ENCODE measurements around the gene EIF3M. TPM values are rescaled to one million over a fixed set of nuclear protein-coding genes. Genes with fewer than 3 reads are reported as not detected.

EIF3M gene
- total RNA-seq, 1 experiment from 2014 or later, result 372 TPM

DNA sequence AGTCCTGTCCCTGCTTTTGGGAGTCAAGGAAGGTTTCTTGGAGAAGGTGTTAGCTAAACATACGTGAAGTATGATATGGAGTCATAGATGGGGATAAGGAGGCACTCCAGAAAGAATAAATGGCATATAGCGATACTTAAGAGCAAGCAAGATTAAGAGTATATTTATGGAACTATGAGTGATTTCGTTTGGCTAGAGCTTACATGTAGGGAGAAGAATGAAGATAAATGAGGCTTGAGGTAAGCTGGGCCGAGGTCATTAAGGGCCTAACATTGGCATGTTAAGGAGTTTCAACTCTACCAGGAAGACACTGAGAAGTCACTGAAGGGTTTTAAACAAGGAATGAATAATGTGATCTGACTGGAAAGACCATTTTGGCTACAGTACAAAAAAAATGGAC is 33.3 kb downstream of the EIF3M start:
- BruUV-seq (replicated peaks), result no TSS peak
- H3K36me3 Mint-ChIP-seq (ENCODE audit: insufficient read depth, unreplicated experiment), result no peaks in the 10 kb centered on the region

GRCh38 chr11:32630844-32631243 is 47.2 kb downstream of the EIF3M start:
- H3K27me3 Mint-ChIP-seq (ENCODE audit: insufficient read depth, unreplicated experiment), result peaks cover 3% of the 10 kb centered on the region
- H3K4me3 Mint-ChIP-seq (ENCODE audit: unreplicated experiment), result no peak overlapping the region
- no peaks in the 10 kb centered on the region for H3K27me3 ChIP-seq (replicated peaks; ENCODE audit: control insufficient read depth, insufficient read depth, low read length)
- H3K4me1 ChIP-seq, result no peaks in the 10 kb centered on the region
- peaks cover 8% of the 10 kb centered on the region; the same call in 1 of the 2 replicates for H3K9me3 ChIP-seq
- no peak overlapping the region for H3K27ac Mint-ChIP-seq (ENCODE audit: unreplicated experiment)
- no peaks in the 10 kb centered on the region for H3K4me1 Mint-ChIP-seq (ENCODE audit: low read depth, unreplicated experiment)
- no TSS peak for BruUV-seq (replicated peaks)
- ChIA-PET CTCF (no interaction called here), POLR2A (no interaction called here)
- TF ChIP-seq, protein P1, sequence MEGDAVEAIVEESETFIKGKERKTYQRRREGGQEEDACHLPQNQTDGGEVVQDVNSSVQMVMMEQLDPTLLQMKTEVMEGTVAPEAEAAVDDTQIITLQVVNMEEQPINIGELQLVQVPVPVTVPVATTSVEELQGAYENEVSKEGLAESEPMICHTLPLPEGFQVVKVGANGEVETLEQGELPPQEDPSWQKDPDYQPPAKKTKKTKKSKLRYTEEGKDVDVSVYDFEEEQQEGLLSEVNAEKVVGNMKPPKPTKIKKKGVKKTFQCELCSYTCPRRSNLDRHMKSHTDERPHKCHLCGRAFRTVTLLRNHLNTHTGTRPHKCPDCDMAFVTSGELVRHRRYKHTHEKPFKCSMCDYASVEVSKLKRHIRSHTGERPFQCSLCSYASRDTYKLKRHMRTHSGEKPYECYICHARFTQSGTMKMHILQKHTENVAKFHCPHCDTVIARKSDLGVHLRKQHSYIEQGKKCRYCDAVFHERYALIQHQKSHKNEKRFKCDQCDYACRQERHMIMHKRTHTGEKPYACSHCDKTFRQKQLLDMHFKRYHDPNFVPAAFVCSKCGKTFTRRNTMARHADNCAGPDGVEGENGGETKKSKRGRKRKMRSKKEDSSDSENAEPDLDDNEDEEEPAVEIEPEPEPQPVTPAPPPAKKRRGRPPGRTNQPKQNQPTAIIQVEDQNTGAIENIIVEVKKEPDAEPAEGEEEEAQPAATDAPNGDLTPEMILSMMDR (IDR thresholded peaks at IDR 0.05; ENCODE audit: insufficient read depth in 1 of 2, low read depth in 1 of 2, low read length in 1 of 2, severe bottlenecking in 1 of 2, unreplicated experiment in 1 of 2), result no peak
- no peak for DNase-seq
- H3K4me3 ChIP-seq (ENCODE audit: low read depth, low read length), result no peak overlapping the region
- no peaks in the 10 kb centered on the region for H3K36me3 ChIP-seq (ENCODE audit: control insufficient read depth, insufficient read depth, low read length)
- H3K36me3 Mint-ChIP-seq (ENCODE audit: insufficient read depth, unreplicated experiment), result no peaks in the 10 kb centered on the region
- H3K9me3 Mint-ChIP-seq (ENCODE audit: unreplicated experiment), result no peaks in the 10 kb centered on the region
- intact Hi-C loops (cut with micrococcal nuclease; ENCODE audit: unreplicated experiment), result no loop called here

More for the DNA sequence above, 33.3 kb downstream of the EIF3M start:
- H3K9me3 ChIP-seq, result peaks cover 3% of the 10 kb centered on the region; the same call in 1 of the 2 replicates
- Mint-ChIP-seq H3K27me3 (ENCODE audit: insufficient read depth, unreplicated experiment) (no peaks in the 10 kb centered on the region), H3K27ac (ENCODE audit: unreplicated experiment) (no peak overlapping the region), H3K4me1 (ENCODE audit: low read depth, unreplicated experiment) (peaks cover 14% of the 10 kb centered on the region), H3K9me3 (ENCODE audit: unreplicated experiment) (no peaks in the 10 kb centered on the region), H3K4me3 (ENCODE audit: unreplicated experiment) (no peak overlapping the region)
- intact Hi-C loops (cut with micrococcal nuclease; ENCODE audit: unreplicated experiment), result loop anchor here (10.0 kb wide), 1 partner anchor 178 kb away; the partner anchor contains the start of gene CCDC73
- H3K4me3 ChIP-seq (ENCODE audit: low read depth, low read length), result no peak overlapping the region
- TF ChIP-seq, protein P1 (IDR thresholded peaks at IDR 0.05; ENCODE audit: insufficient read depth in 1 of 2, low read depth in 1 of 2, low read length in 1 of 2, severe bottlenecking in 1 of 2, unreplicated experiment in 1 of 2), result no peak
- no peaks in the 10 kb centered on the region for H3K36me3 ChIP-seq (ENCODE audit: control insufficient read depth, insufficient read depth, low read length)
- CTCF ChIA-PET, result no interaction called here
- no peaks in the 10 kb centered on the region for H3K27me3 ChIP-seq (replicated peaks; ENCODE audit: control insufficient read depth, insufficient read depth, low read length)
- DNase-seq, result no peak
- H3K4me1 ChIP-seq, result peaks cover 8% of the 10 kb centered on the region; the same call in 1 of the 2 replicates
- POLR2A ChIA-PET, result no interaction called here

GRCh38 chr11:32635819-32636218 is 52.2 kb downstream of the EIF3M start:
- Histone ChIP-seq H3K36me3 (ENCODE audit: control insufficient read depth, insufficient read depth, low read length) (no peaks in the 10 kb centered on the region), H3K27me3 (replicated peaks; ENCODE audit: control insufficient read depth, insufficient read depth, low read length) (no peaks in the 10 kb centered on the region), H3K4me1 (no peaks in the 10 kb centered on the region), H3K4me3 (ENCODE audit: low read depth, low read length) (no peak overlapping the region), H3K9me3 (peaks cover 9% of the 10 kb centered on the region; the same call in 1 of the 2 replicates)
- ChIA-PET POLR2A (no interaction called here), CTCF (no interaction called here)
- intact Hi-C loops (cut with micrococcal nuclease; ENCODE audit: unreplicated experiment), result no loop called here
- DNase-seq, result no peak
- BruUV-seq (replicated peaks), result no TSS peak
- Mint-ChIP-seq H3K4me3 (ENCODE audit: unreplicated experiment) (no peak overlapping the region), H3K27me3 (ENCODE audit: insufficient read depth, unreplicated experiment) (no peaks in the 10 kb centered on the region), H3K9me3 (ENCODE audit: unreplicated experiment) (no peaks in the 10 kb centered on the region), H3K36me3 (ENCODE audit: insufficient read depth, unreplicated experiment) (no peaks in the 10 kb centered on the region), H3K27ac (ENCODE audit: unreplicated experiment) (no peak overlapping the region), H3K4me1 (ENCODE audit: low read depth, unreplicated experiment) (no peaks in the 10 kb centered on the region)
- TF ChIP-seq, protein P1 (IDR thresholded peaks at IDR 0.05; ENCODE audit: insufficient read depth in 1 of 2, low read depth in 1 of 2, low read length in 1 of 2, severe bottlenecking in 1 of 2, unreplicated experiment in 1 of 2), result no peak

Data from Caco-2 (cell line).